Liver (tissue), 9 donors: Measurements from ENCODE around the gene AKR1A1. TPM values are rescaled to one million over a fixed set of nuclear protein-coding genes. Genes with fewer than 3 reads are reported as not detected.
"Not testable (repeated sequence)": the region's sequence is repeated elsewhere in the genome, so short reads cannot be mapped to it uniquely, and the experiment has no call there.

Experiments
- DNase-seq: peaks from one replicate; pipeline ENCODE4 v3.0.0-alpha.2; 2017; ENCODE audit warnings: low spot score
- H3K27ac ChIP-seq, 2 donors: one replicate each; pipeline ENCODE4 v1.7.0; 2013; ENCODE audit warnings: inconsistent platforms in 2 of 2, low read length in 2 of 2, control low read depth in 1 of 2, low read depth in 1 of 2, mild to moderate bottlenecking in 1 of 2
- H3K27me3 ChIP-seq, 4 donors: one replicate each; pipeline versions ENCODE4 v1.6.1 to v1.7.0; 2013; ENCODE audit warnings: low read length in 3 of 4, inconsistent platforms in 1 of 4, mild to moderate bottlenecking in 1 of 4, moderate library complexity in 1 of 4; ENCODE audit not compliant: control insufficient read depth in 4 of 4, insufficient read depth in 4 of 4
- H3K36me3 ChIP-seq, 4 donors: one replicate each; pipeline versions ENCODE4 v1.6.1 to v1.7.0; 2013; ENCODE audit warnings: low read length in 3 of 4, mild to moderate bottlenecking in 3 of 4, low read depth in 1 of 4, moderate library complexity in 1 of 4; ENCODE audit not compliant: control insufficient read depth in 4 of 4, insufficient read depth in 3 of 4
- H3K4me1 ChIP-seq, 4 donors: one replicate each; pipeline versions ENCODE4 v1.6.1 to v1.7.0; 2013; ENCODE audit warnings: low read length in 3 of 4, mild to moderate bottlenecking in 3 of 4, moderate library complexity in 1 of 4; ENCODE audit not compliant: control insufficient read depth in 4 of 4, insufficient read depth in 4 of 4
- H3K4me3 ChIP-seq, 3 donors: one replicate each; pipeline versions ENCODE4 v1.6.1 to v1.7.0; 2013; ENCODE audit warnings: low read length in 3 of 3, control low read depth in 1 of 3, low read depth in 1 of 3, mild to moderate bottlenecking in 1 of 3
- H3K9ac ChIP-seq, 2 donors: one replicate each; pipeline ENCODE4 v1.7.0; 2013; ENCODE audit warnings: low read length in 2 of 2, mild to moderate bottlenecking in 2 of 2, moderate library complexity in 2 of 2, control low read depth in 1 of 2, low read depth in 1 of 2
- H3K9me3 ChIP-seq, 4 donors: one replicate each; pipeline versions ENCODE4 v1.6.1 to v1.7.0; 2013; ENCODE audit warnings: low read length in 3 of 4; ENCODE audit not compliant: control insufficient read depth in 4 of 4
- EGR1 ChIP-seq, 2 donors: IDR thresholded peaks; 2 replicates each; pipeline ENCODE4 v1.6.1; 2016 to 2018; ENCODE audit warnings: antibody characterized with exemption in 2 of 2, low read depth in 2 of 2
- FOXA2 ChIP-seq: IDR thresholded peaks from 2 replicates; pipeline ENCODE4 v1.6.1; 2016; ENCODE audit warnings: antibody characterized with exemption
- GABPA ChIP-seq, 2 donors: IDR thresholded peaks in 1 of 2; conservative IDR thresholded peaks in 1 of 2; 2 replicates each; pipeline ENCODE4 v1.6.1; 2016; ENCODE audit warnings: antibody characterized with exemption in 2 of 2, mild to moderate bottlenecking in 1 of 2, moderate library complexity in 1 of 2
- HNF4A ChIP-seq, 2 donors: conservative IDR thresholded peaks; 2 replicates each; pipeline ENCODE4 v1.6.1; 2016; ENCODE audit warnings: antibody characterized with exemption in 2 of 2, mild to moderate bottlenecking in 2 of 2
- HNF4G ChIP-seq: IDR thresholded peaks from 2 replicates; pipeline ENCODE4 v1.6.1; 2016; ENCODE audit warnings: antibody characterized with exemption
- JUND ChIP-seq, 2 donors: IDR thresholded peaks; 2 replicates each; pipeline ENCODE4 v1.6.1; 2016; ENCODE audit warnings: antibody characterized with exemption in 2 of 2
- NR2F2 ChIP-seq: IDR thresholded peaks from 2 replicates; pipeline ENCODE4 v1.6.1; 2016; ENCODE audit warnings: antibody characterized with exemption
- RAD21 ChIP-seq, 2 donors: IDR thresholded peaks; 2 replicates each; pipeline ENCODE4 v1.6.1; 2016; ENCODE audit warnings: antibody characterized with exemption in 2 of 2, mild to moderate bottlenecking in 2 of 2
- RXRA ChIP-seq, 2 donors: IDR thresholded peaks; 2 replicates each; pipeline ENCODE4 v1.6.1; 2017 to 2018; ENCODE audit warnings: antibody characterized with exemption in 2 of 2, mild to moderate bottlenecking in 1 of 2
- SP1 ChIP-seq: IDR thresholded peaks from 2 replicates; pipeline ENCODE4 v1.6.1; 2018; ENCODE audit warnings: antibody characterized with exemption, mild to moderate bottlenecking
- YY1 ChIP-seq: IDR thresholded peaks from 2 replicates; pipeline ENCODE4 v1.6.1; 2016; ENCODE audit warnings: antibody characterized with exemption, mild to moderate bottlenecking
- ZBTB33 ChIP-seq: IDR thresholded peaks from 2 replicates; pipeline ENCODE4 v1.6.1; 2016; ENCODE audit warnings: antibody characterized with exemption
- WGBS: extraction: QIAGEN DNeasy Blood & Tissue Kit; methylation state at CpG from one replicate; pipeline ENCODE4 v1.1.7; 2013; 5-methylcytosine and 5-hydroxymethylcytosine counted together
- polyA plus RNA-seq, 2 donors: library from polyadenylated mRNA; stranded (reverse) in 1 of 2; unstranded in 1 of 2; fragments of 200-250 nt in 1 of 2; fragments of >200 nt in 1 of 2; fragmentation: Nextera tagmentation in 1 of 2; extraction: Ambion mirVana in 1 of 2; gene quantifications; one replicate each; pipeline versions ENCODE4 v1.2.1 to v1.2.3, GENCODE V29; 2013 to 2015
- total RNA-seq, 2 donors: library from RNA; depleted of rRNA; stranded (reverse); fragments of >200 nt; gene quantifications; one replicate each; pipeline ENCODE4 v1.2.3, GENCODE V29; 2014
- TF ChIP-seq, protein P1 (sequence below): IDR thresholded peaks from 2 replicates; pipeline ENCODE4 v1.6.1; 2016; ENCODE audit warnings: antibody characterized with exemption
- TF ChIP-seq, protein P2 (sequence below): IDR thresholded peaks from 2 replicates; pipeline ENCODE4 v1.6.1; 2016; ENCODE audit warnings: antibody characterized with exemption
- donor health status: healthy.
- donor health status: healthy.
- donor health status: healthy.
- donor health status: healthy.
- donor health status: healthy.

AKR1A1 gene
- total and polyA plus RNA-seq, 4 donors = 86.3 to 253 (median 218) TPM

GRCh38 chr1:45516036-45516435, 34.6 kb upstream of the AKR1A1 start:
- no peaks in the 10 kb centered on the region for H3K9me3 ChIP-seq
- no peak overlapping the region for H3K4me3 ChIP-seq
- TF ChIP-seq YY1 (no peak), ZBTB33 (no peak), SP1 (no peak), RXRA (IDR thresholded peaks at IDR 0.05) (no peak), HNF4A (conservative IDR thresholded peaks at IDR 0.05) (no peak), FOXA2 (no peak), EGR1 (IDR thresholded peaks at IDR 0.05; ENCODE audit: low read depth in 2 of 2) (no peak), HNF4G (no peak)
- TF ChIP-seq, protein P1, sequence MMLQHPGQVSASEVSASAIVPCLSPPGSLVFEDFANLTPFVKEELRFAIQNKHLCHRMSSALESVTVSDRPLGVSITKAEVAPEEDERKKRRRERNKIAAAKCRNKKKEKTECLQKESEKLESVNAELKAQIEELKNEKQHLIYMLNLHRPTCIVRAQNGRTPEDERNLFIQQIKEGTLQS = no peak
- TF ChIP-seq, protein P2, sequence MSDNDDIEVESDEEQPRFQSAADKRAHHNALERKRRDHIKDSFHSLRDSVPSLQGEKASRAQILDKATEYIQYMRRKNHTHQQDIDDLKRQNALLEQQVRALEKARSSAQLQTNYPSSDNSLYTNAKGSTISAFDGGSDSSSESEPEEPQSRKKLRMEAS = no peak
- 54% methylated on average over 3 of the region's 3 CpGs for WGBS
- peaks cover 9 to 47% (median 39%) of the 10 kb centered on the region in 4 donors for H3K4me1 ChIP-seq
- DNase-seq = no peak
- H3K27me3 ChIP-seq = no peaks in the 10 kb centered on the region
- H3K27ac ChIP-seq = no peak overlapping the region
- H3K36me3 ChIP-seq = peaks cover 20 to 52% (median 41%) of the 10 kb centered on the region in 4 donors
- no peak overlapping the region for H3K9ac ChIP-seq

GRCh38 chr1:45516465-45516864, 34.2 kb upstream of the AKR1A1 start:
- H3K36me3 ChIP-seq = peaks cover 20 to 47% (median 37%) of the 10 kb centered on the region in 4 donors
- no peak for TF ChIP-seq HNF4G
- TF ChIP-seq ZBTB33 = no peak
- no peak for TF ChIP-seq SP1
- TF ChIP-seq YY1 = no peak
- no peak for TF ChIP-seq GABPA (IDR thresholded peaks at IDR 0.05 in 1 of 2, conservative IDR thresholded peaks at IDR 0.05 in 1 of 2)
- no peak for TF ChIP-seq NR2F2
- no peak for TF ChIP-seq RAD21 (IDR thresholded peaks at IDR 0.05)
- TF ChIP-seq HNF4A (conservative IDR thresholded peaks at IDR 0.05) = no peak
- no peak for TF ChIP-seq JUND (IDR thresholded peaks at IDR 0.05)
- H3K27ac ChIP-seq = no peak overlapping the region
- no peak overlapping the region for H3K4me3 ChIP-seq
- no peaks in the 10 kb centered on the region for H3K27me3 ChIP-seq
- H3K9me3 ChIP-seq = no peaks in the 10 kb centered on the region
- no peak overlapping the region for H3K9ac ChIP-seq
- DNase-seq = no peak
- H3K4me1 ChIP-seq = peaks cover 9 to 47% (median 39%) of the 10 kb centered on the region in 4 donors
- WGBS = 75% methylated on average over 4 of the region's 4 CpGs

GRCh38 chr1:45518366-45518765, 32.3 kb upstream of the AKR1A1 start:
- H3K27me3 ChIP-seq, DNase-seq, H3K9me3 ChIP-seq, H3K27ac ChIP-seq, H3K9ac ChIP-seq, H3K4me3 ChIP-seq: not testable (repeated sequence)
- 91% methylated on average over 4 of the region's 4 CpGs for WGBS
- H3K4me1 ChIP-seq = peaks cover 9 to 47% (median 43%) of the 10 kb centered on the region in 4 donors
- peaks cover 20 to 37% (median 28%) of the 10 kb centered on the region in 4 donors for H3K36me3 ChIP-seq
